GM10248 (cell line): ENCODE measurements around the gene TCF7L2.

Source experiments
- CTCF ChIA-PET: fragments of 300-600 bp; sonication (Branson Sonifier 250); formaldehyde crosslinking; extraction: SDS; loops from one replicate; lab custom pipeline; 2021; ENCODE audit warnings: antibody characterized with exemption; lab: Yijun Ruan, JAX
- POLR2A ChIA-PET: fragments of 350-650 bp; sonication (Branson Sonifier 250); formaldehyde crosslinking; extraction: SDS; loops from one replicate; lab custom pipeline; 2020; ENCODE audit warnings: antibody characterized with exemption; lab: Yijun Ruan, JAX
- DNase-seq: peaks from one replicate; pipeline ENCODE4 v3.0.0; 2012; ENCODE audit errors: extremely low spot score
- CTCF ChIP-seq: IDR thresholded peaks from 2 replicates; pipeline ENCODE4 v1.5.1; 2012; ENCODE audit warnings: mild to moderate bottlenecking, low read depth; ENCODE audit errors: extremely low read depth, missing control alignments, control extremely low read depth

The TCF7L2 gene

GRCh38 chr10:113121153-113121552 is 171.1 kb downstream of the TCF7L2 start:
- TF ChIP-seq CTCF: no peak
- POLR2A ChIA-PET: no interaction called here
- no peak for DNase-seq
- CTCF ChIA-PET: no interaction called here

DNA sequence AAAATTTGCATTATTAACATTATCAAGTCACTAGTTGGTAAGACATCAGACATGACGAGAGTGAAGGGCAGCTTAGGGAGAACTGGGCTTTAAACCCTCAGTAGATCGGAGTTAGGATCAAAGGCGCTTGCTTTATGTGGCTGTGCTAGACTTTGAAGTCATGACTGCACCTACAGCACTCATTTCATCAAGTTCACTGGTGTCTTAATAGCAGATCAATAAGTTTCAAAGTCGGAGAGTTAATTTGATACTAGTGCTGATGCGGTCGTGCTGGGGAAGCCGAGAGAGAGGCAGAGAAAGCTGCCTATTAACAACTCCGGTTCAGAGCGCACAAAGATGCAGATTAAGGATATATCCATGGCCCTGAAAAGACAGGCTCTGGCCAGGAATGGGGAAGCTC is 172.9 kb downstream of the TCF7L2 start:
- CTCF ChIA-PET: no interaction called here
- POLR2A ChIA-PET: no interaction called here

GRCh38 chr10:113124724-113125123 is 174.7 kb downstream of the TCF7L2 start:
- no peak for DNase-seq
- no peak for TF ChIP-seq CTCF
- ChIA-PET POLR2A (no interaction called here), CTCF (interaction anchor here (1.1 kb wide), 1 partner anchor 14 kb away, joined by 3 read pairs; no protein-coding TSS in a partner anchor)

More for the DNA sequence above, 172.9 kb downstream of the TCF7L2 start:
- DNase-seq: no peak
- TF ChIP-seq CTCF: no peak

DNA sequence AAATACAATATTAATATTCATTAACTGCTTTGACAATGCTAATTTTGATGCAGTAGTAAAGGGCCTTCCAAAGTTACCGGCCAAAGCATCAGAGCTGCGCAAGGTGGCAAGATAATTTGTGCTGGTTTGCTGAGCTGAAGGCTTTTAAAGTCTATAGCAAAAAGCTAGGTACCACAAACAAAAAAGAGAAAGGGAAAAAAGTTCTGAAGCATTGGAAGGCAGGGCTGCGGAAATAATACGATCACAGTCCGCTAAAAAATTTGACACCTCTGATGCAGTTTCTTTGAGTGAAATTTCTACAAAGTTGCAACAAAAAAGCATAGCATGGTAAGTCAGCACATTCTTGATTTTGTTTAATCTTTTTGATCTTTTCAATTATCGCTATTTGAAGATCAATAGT is 175.6 kb downstream of the TCF7L2 start:
- ChIA-PET POLR2A (no interaction called here), CTCF (no interaction called here)
- DNase-seq: no peak
- TF ChIP-seq CTCF: no peak

DNA sequence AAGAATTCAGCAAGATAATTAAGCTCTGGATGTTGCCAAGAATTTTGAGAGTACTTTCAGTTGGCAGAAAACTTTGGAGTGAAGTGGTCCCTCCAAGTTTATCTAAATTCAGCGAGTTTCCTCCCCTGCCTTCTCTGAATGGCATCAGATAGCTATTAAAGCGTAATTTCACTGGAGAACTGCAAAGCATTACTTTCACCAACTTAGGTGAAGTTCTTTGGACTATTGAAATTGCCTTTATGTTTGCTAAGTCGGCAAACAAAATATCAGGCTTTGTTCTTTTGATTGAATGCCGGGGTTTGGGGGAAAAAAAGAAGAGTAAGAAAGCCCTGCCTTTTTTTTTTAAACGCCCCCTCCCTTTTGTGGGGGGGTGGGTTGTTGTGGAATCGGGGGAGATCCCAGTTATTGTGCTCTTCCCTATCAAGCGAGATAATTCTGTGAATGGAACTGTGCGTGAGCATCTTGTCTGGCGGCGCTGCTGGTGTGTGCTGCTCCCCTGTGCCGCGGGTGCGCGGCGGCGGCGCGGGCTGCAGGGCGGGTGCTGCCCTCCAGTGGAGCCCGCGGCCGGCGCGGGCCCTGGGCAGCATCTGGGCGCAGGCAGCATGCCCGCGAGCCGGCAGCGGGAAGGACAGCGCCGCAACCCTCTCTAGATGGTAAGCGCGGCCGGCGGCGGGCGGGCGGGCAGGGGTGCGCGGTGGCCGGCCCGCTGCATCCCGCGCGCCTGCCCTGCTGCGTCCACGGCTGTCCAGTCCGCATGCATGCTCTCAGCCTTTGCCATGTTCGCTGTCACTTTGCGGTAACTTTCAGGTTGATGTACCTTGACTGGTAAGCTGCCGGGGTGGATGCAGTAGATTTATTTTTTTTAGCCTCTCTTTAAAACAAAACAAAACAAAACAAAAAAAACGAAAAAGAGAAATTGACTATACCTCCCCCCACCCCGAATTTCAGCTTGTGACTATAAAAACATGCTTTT is 176.5 kb downstream of the TCF7L2 start:
- peak; percentile 10 for TF ChIP-seq CTCF
- CTCF ChIA-PET: no interaction called here
- POLR2A ChIA-PET: no interaction called here
- DNase-seq: peak; percentile 28

- no peak for DNase-seq
- POLR2A ChIA-PET: no interaction called here
- CTCF ChIA-PET: no interaction called here
- TF ChIP-seq CTCF: no peak
Observed at GRCh38 chr10:113127261-113127900, 177.3 kb downstream of the TCF7L2 start.
